Activated effector memory CD4-positive, alpha-beta T cell treated with Interleukin-2 at 50 U/mL for 16 hours (primary cell): ENCODE results near the gene CFC1B.
"Not testable (repeated sequence)": the region's sequence is repeated elsewhere in the genome, so short reads cannot be mapped to it uniquely, and the experiment has no call there.

Experiments
- DNase-seq: peaks from one replicate; pipeline ENCODE4 v3.0.0-alpha.2; 2020

The CFC1B gene

DNA sequence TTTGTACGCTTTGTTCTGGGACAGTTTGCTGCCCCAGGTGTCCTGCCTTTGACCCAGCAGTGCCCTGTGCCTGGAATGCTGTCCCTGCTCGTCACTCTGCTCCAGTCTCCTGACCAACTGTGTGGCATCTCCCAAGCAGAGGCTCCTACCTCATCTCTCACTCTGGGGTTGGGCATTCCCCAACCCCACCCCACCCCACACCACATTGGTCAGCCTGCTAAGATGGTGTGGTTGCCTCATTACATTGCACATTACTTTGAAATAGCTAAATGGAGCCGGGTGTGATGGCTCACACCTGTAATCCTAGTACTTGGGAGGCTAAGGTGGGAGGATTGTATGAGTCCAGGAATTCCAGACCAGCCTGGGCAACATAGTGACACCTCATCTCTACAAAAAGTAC, 50.9 kb downstream of the CFC1B start:
- not testable (repeated sequence) for DNase-seq

GRCh38 chr2:130574230-130574629, 53.2 kb downstream of the CFC1B start:
- not testable (repeated sequence) for DNase-seq

GRCh38 chr2:130576209-130576784, 55.3 kb downstream of the CFC1B start:
- DNase-seq: not testable (repeated sequence)

GRCh38 chr2:130577559-130577958, 56.5 kb downstream of the CFC1B start:
- not testable (repeated sequence) for DNase-seq
